K562 (cell line): ENCODE measurements around the gene MYO5C. TPM values are rescaled to one million over a fixed set of nuclear protein-coding genes. Genes with fewer than 3 reads are reported as not detected.

Experiments
- ATAC-seq: fragments of 200-7000 bp; cut with Tn5 transposase; 3 replicates; pipeline ENCODE4 v1.9.1; 2020; ENCODE audit warnings: moderate library complexity
- BruUV-seq: library from RNA; stranded (reverse); fragments of 400-500 nt; replicated peaks from 2 replicates; lab custom pipeline; 2021; lab: Mats Ljungman, UMichigan
- CTCF ChIA-PET: fragments of 300-600 bp; formaldehyde crosslinking; extraction: SDS; loops from one replicate; lab custom pipeline; 2021; ENCODE audit warnings: low intra/inter-chr PET ratio; lab: Yijun Ruan, JAX
- POLR2A ChIA-PET: fragments of 300-600, 350-650 bp; sonication (Branson Sonifier 250); formaldehyde crosslinking; extraction: SDS; loops from one replicate; lab custom pipeline; 2021; ENCODE audit warnings: antibody characterized with exemption, inconsistent platforms; lab: Yijun Ruan, JAX
- DNase-seq, 4 experiments: peaks; one replicate each; pipeline versions ENCODE4 v3.0.0 to v3.0.0-alpha.2; 2011 to 2018; ENCODE audit warnings: low spot score in 3 of 4, mixed read lengths in 3 of 4; ENCODE audit errors: extremely low read depth in 1 of 4
- FAIRE-seq: peaks from 2 replicates; lab custom pipeline; 2011; peaks lifted over from hg19 to GRCh38; lab: Jason Lieb, UNC
- H2AFZ ChIP-seq: 2 replicates; pipeline ENCODE4 v1.6.0; 2011; ENCODE audit warnings: low read depth, low read length, control low read depth, inconsistent platforms
- H3K27ac ChIP-seq: fragments of 200-600 bp; 3 replicates; pipeline ENCODE4 v1.8.0; 2011; ENCODE audit warnings: low read depth, mild to moderate bottlenecking, control low read depth, inconsistent platforms, low read length, moderate library complexity, mixed read lengths; ENCODE audit errors: extremely low read depth
- H3K27me3 ChIP-seq, 2 experiments: fragments of 300-600 bp in 1 of 2; 2 replicates in 1 of 2; 3 replicates in 1 of 2; pipeline versions ENCODE4 v1.6.0 to v1.8.0; 2011; ENCODE audit warnings: inconsistent platforms in 2 of 2, low read length in 2 of 2, mild to moderate bottlenecking in 1 of 2, mixed read lengths in 1 of 2, moderate library complexity in 1 of 2; ENCODE audit not compliant: control insufficient read depth in 2 of 2, insufficient read depth in 2 of 2
- H3K36me3 ChIP-seq: fragments of 300-600 bp; 3 replicates; pipeline ENCODE4 v1.8.0; 2011; ENCODE audit warnings: mild to moderate bottlenecking, low read length, inconsistent platforms; ENCODE audit not compliant: control insufficient read depth, insufficient read depth
- H3K4me1 ChIP-seq, 2 experiments: fragments of 200-600 bp in 1 of 2; replicated peaks in 1 of 2; 2 replicates in 1 of 2; 3 replicates in 1 of 2; pipeline versions ENCODE4 v1.5.1 to v1.8.0; 2011; ENCODE audit warnings: inconsistent platforms in 2 of 2, low read length in 2 of 2, mild to moderate bottlenecking in 1 of 2, mixed read lengths in 1 of 2, moderate library complexity in 1 of 2; ENCODE audit not compliant: control insufficient read depth in 2 of 2, insufficient read depth in 2 of 2
- H3K4me2 ChIP-seq: 2 replicates; pipeline ENCODE4 v1.6.1; 2011; ENCODE audit warnings: low read length, control low read depth, inconsistent platforms, mixed read lengths; ENCODE audit not compliant: insufficient read depth
- H3K4me3 ChIP-seq: fragments of 200-600 bp; sonication (generic), shearing (Covaris generic); 2 replicates; pipeline ENCODE4 v1.5.1; 2016; ENCODE audit warnings: control low read depth, inconsistent platforms
- H3K79me2 ChIP-seq: fragments of 200-600 bp; 3 replicates; pipeline ENCODE4 v1.8.0; 2011; ENCODE audit warnings: low read length, inconsistent platforms; ENCODE audit not compliant: control insufficient read depth, insufficient read depth
- H3K9ac ChIP-seq, 2 experiments: 2 replicates each; pipeline versions ENCODE4 v1.6.0 to v1.6.1; 2011; ENCODE audit warnings: low read depth in 2 of 2, low read length in 2 of 2, control low read depth in 1 of 2, inconsistent platforms in 1 of 2, mild to moderate bottlenecking in 1 of 2, mixed read lengths in 1 of 2; ENCODE audit not compliant: insufficient read depth in 1 of 2
- H3K9me1 ChIP-seq: one replicate; pipeline ENCODE4 v1.6.0; 2011; ENCODE audit warnings: inconsistent platforms, mild to moderate bottlenecking, low read length, moderate library complexity; ENCODE audit not compliant: control insufficient read depth, insufficient read depth
- H3K9me3 ChIP-seq: replicated peaks from 2 replicates; pipeline ENCODE4 v1.5.1; 2011; ENCODE audit warnings: low read depth, low read length, inconsistent platforms; ENCODE audit not compliant: control insufficient read depth, insufficient read depth
- H4K20me1 ChIP-seq: replicated peaks from 2 replicates; pipeline ENCODE4 v1.6.1; 2011; ENCODE audit warnings: low read length, inconsistent platforms, mixed read lengths; ENCODE audit not compliant: control insufficient read depth, insufficient read depth
- HOXB6 ChIP-seq: fragments of 250-450 bp; sonication (Bioruptor Pico); IDR thresholded peaks from 2 replicates; pipeline ENCODE4 v1.5.1; 2022; ENCODE audit warnings: mild to moderate bottlenecking, borderline replicate concordance
- PTRF ChIP-seq: fragments of 450-650 bp; IDR thresholded peaks from 2 replicates; pipeline ENCODE4 v1.6.1; 2016; ENCODE audit warnings: mild to moderate bottlenecking, missing genetic modification characterization, missing compliant biosample characterization
- RNF2 ChIP-seq: sonication (generic); IDR thresholded peaks from 2 replicates; pipeline ENCODE4 v1.6.1; 2016
- RREB1 ChIP-seq: fragments of 250-450 bp; sonication (Bioruptor Pico); IDR thresholded peaks from 2 replicates; pipeline ENCODE4 v1.4.0; 2020
- ZBTB11 ChIP-seq, 3 experiments: fragments of 200-800 bp in 1 of 3; fragments of 250-450 bp in 1 of 3; fragments of 450-650 bp in 1 of 3; sonication (Bioruptor Pico) in 1 of 3; sonication (Bioruptor generic) in 1 of 3; formaldehyde crosslinking in 1 of 3; IDR thresholded peaks; 2 replicates each; pipeline versions ENCODE4 v1.6.1 to v1.8.0; 2016 to 2022; ENCODE audit warnings: mild to moderate bottlenecking in 2 of 3, missing genetic modification characterization in 2 of 3, missing compliant biosample characterization in 1 of 3, moderate library complexity in 1 of 3
- WGBS: fragments of 100-300 bp; shearing (Covaris generic); methylation state at CpG from one replicate; pipeline ENCODE4 v1.1.6; 2016; ENCODE audit warnings: low coverage, mixed read lengths; ENCODE audit not compliant: insufficient coverage; ENCODE audit errors: missing lambda C conversion rate; 5-methylcytosine and 5-hydroxymethylcytosine counted together
- in situ Hi-C: fragments of 300-500 bp; cut with MboI; formaldehyde crosslinking; loops from 4 replicates; pipeline ENCODE4 v1.15.0; 2018; ENCODE audit warnings: inconsistent platforms, mixed read lengths
- intact Hi-C: fragments of 100-400 bp; cut with micrococcal nuclease; formaldehyde crosslinking; loops from 2 replicates; pipeline ENCODE4 v1.14.2; 2022
- polyA plus RNA-seq, 8 experiments: library from polyadenylated mRNA; depleted of rRNA in 4 of 8; stranded (reverse) in 5 of 8; unstranded in 3 of 8; fragments of >200 nt; fragmentation: Nextera tagmentation in 2 of 8; fragmentation: Illumina TruSeq in 1 of 8; extraction: Ambion mirVana in 2 of 8; extraction: Trizol in 1 of 8; gene quantifications; 2 replicates each; pipeline versions ENCODE4 v1.2.1 to v1.2.3, GENCODE V29; 2011 to 2014; ENCODE audit warnings: inconsistent platforms in 1 of 8, missing spikeins in 1 of 8
- total RNA-seq, 7 experiments: library from RNA; depleted of rRNA in 6 of 7; stranded (reverse); fragments of >200 nt in 6 of 7; fragmentation: Illumina TruSeq in 2 of 7; extraction: Trizol in 2 of 7; gene quantifications; 2 replicates each; pipeline versions ENCODE4 v1.2.1 to v1.2.3, GENCODE V29; 2011 to 2021; ENCODE audit warnings: low replicate concordance in 1 of 7

MYO5C gene
- total and polyA plus RNA-seq, 9 of the 15 experiments (the other 6 are each of a cell fraction or from before 2014, with no cell fraction given): 0.01 to 0.24 TPM; not detected in 7

GRCh38 chr15:52278135-52278534, 17.5 kb downstream of the MYO5C start:
- H3K4me2 ChIP-seq: no peak overlapping the region
- peaks cover 9 to 62% of the 10 kb centered on the region in 2 experiments; a peak in 4 of 5 replicates for H3K27me3 ChIP-seq
- no peak overlapping the region for H2AFZ ChIP-seq
- TF ChIP-seq RNF2 (no peak), PTRF (tag) (no peak)
- H3K36me3 ChIP-seq: no peaks in the 10 kb centered on the region
- no peak overlapping the region for H3K9ac ChIP-seq
- H4K20me1 ChIP-seq: no peaks in the 10 kb centered on the region; the same call in 1 of the 2 replicates
- no TSS peak for BruUV-seq
- DNase-seq (no peak), ATAC-seq (no peak), FAIRE-seq (no peak)
- 0% methylated on average over 3 of the region's 3 CpGs for WGBS
- no peak overlapping the region for H3K4me3 ChIP-seq
- POLR2A ChIA-PET: interaction anchor here (0.6 kb wide), 1 partner anchor 238 kb away, joined by 3 read pairs; no protein-coding TSS in a partner anchor
- no peaks in the 10 kb centered on the region for H3K9me1 ChIP-seq
- CTCF ChIA-PET: no interaction called here
- intact Hi-C loops: no loop called here
- no peak overlapping the region for H3K27ac ChIP-seq
- H3K9me3 ChIP-seq: no peaks in the 10 kb centered on the region
- H3K4me1 ChIP-seq: no peaks in the 10 kb centered on the region
- H3K79me2 ChIP-seq: no peaks in the 10 kb centered on the region
- in situ Hi-C loops: no loop called here

- DNase-seq (no peak), ATAC-seq (no peak), FAIRE-seq (no peak)
- H3K79me2 ChIP-seq: no peaks in the 10 kb centered on the region
- in situ Hi-C loops: no loop called here
- H2AFZ ChIP-seq: no peak overlapping the region
- H3K4me2 ChIP-seq: no peak overlapping the region
- H3K9me3 ChIP-seq: no peaks in the 10 kb centered on the region
- no peaks in the 10 kb centered on the region for H3K36me3 ChIP-seq
- no TSS peak for BruUV-seq
- H3K9me1 ChIP-seq: no peaks in the 10 kb centered on the region
- peaks cover 9 to 58% of the 10 kb centered on the region in 2 experiments; a peak in 4 of 5 replicates for H3K27me3 ChIP-seq
- TF ChIP-seq HOXB6 (no peak), RREB1 (CRISPR knock-in tag) (no peak), ZBTB11 (CRISPR knock-in tag; IDR thresholded peaks at IDR 0.05) (no peak)
- no peak overlapping the region for H3K9ac ChIP-seq
- H3K4me3 ChIP-seq: no peak overlapping the region
- intact Hi-C loops: no loop called here
- no peak overlapping the region for H3K27ac ChIP-seq
- ChIA-PET POLR2A (interaction anchor here (0.6 kb wide), 1 partner anchor 238 kb away, joined by 3 read pairs; no protein-coding TSS in a partner anchor), CTCF (interaction anchor here (0.6 kb wide), 1 partner anchor 24 kb away, joined by 3 read pairs; no protein-coding TSS in a partner anchor)
- 0% methylated on average over 9 of the region's 9 CpGs for WGBS
- no peaks in the 10 kb centered on the region; the same call in 1 of the 2 replicates for H4K20me1 ChIP-seq
- H3K4me1 ChIP-seq: no peaks in the 10 kb centered on the region
Observed at GRCh38 chr15:52277575-52277974, 18.0 kb downstream of the MYO5C start.
